Activated CD8-positive, alpha-beta memory T cell treated with anti-CD3 and anti-CD28 coated beads for 36 hours (primary cell): ENCODE data around the gene TMEM170B. TPM values are rescaled to one million over a fixed set of nuclear protein-coding genes. Genes with fewer than 3 reads are reported as not detected.
"Not testable (repeated sequence)": the region's sequence is repeated elsewhere in the genome, so short reads cannot be mapped to it uniquely, and the experiment has no call there.

Experiments
- CTCF ChIA-PET: fragments of 350-600 bp; sonication (Branson Sonifier 250); formaldehyde crosslinking; loops from one replicate; lab custom pipeline; 2021; ENCODE audit warnings: antibody characterized with exemption; lab: Charles Lee
- POLR2A ChIA-PET: fragments of 350-600 bp; sonication (Branson Sonifier 250); formaldehyde crosslinking; loops from one replicate; lab custom pipeline; 2021; ENCODE audit warnings: antibody characterized with exemption; lab: Charles Lee
- total RNA-seq, 2 experiments: library from RNA; stranded (reverse); gene quantifications; one replicate each; pipeline ENCODE4 v1.2.3, GENCODE V29; 2021

TMEM170B gene
- total RNA-seq, 2 experiments from 2014 or later = 2.7 to 2.9 TPM

- POLR2A ChIA-PET = no interaction called here
- CTCF ChIA-PET = no interaction called here
Observed at GRCh38 chr6:11525468-11526155, 11.9 kb upstream of the TMEM170B start.

- ChIA-PET POLR2A (no interaction called here), CTCF (no interaction called here)
Observed at GRCh38 chr6:11526156-11526505, 11.4 kb upstream of the TMEM170B start.

GRCh38 chr6:11527274-11527870 lies 10.2 kb upstream of the TMEM170B start:
- ChIA-PET POLR2A (interaction anchor here (0.6 kb wide), 1 partner anchor 227 kb away, joined by 3 read pairs; no protein-coding TSS in a partner anchor), CTCF (interaction anchor here (0.6 to 0.7 kb wide), 2 partner anchors 379 to 868 kb away, joined by 3 read pairs; no protein-coding TSS in a partner anchor)

- ChIA-PET POLR2A (no interaction called here), CTCF (interaction anchor here (1.0 to 1.5 kb wide), 2 partner anchors 17 to 105 kb away, joined by 3 read pairs; no protein-coding TSS in a partner anchor)
Observed at GRCh38 chr6:11528996-11529395, 8.6 kb upstream of the TMEM170B start.

- ChIA-PET CTCF (no interaction called here), POLR2A (no interaction called here)
Observed at GRCh38 chr6:11532097-11532496, 5.5 kb upstream of the TMEM170B start.

- ChIA-PET POLR2A (no interaction called here), CTCF (no interaction called here)
Observed at GRCh38 chr6:11534561-11534960, 3.0 kb upstream of the TMEM170B start.

- CTCF ChIA-PET = no interaction called here
- POLR2A ChIA-PET = no interaction called here
Observed at GRCh38 chr6:11535801-11536230, 1.7 kb upstream of the TMEM170B start.

- POLR2A ChIA-PET = no interaction called here
- CTCF ChIA-PET = interaction anchor here (0.7 kb wide), 1 partner anchor 179 kb away, joined by 4 read pairs; no protein-coding TSS in a partner anchor
Observed at GRCh38 chr6:11536795-11537194, 754 bp upstream of the TMEM170B start.

- ChIA-PET CTCF (no interaction called here), POLR2A (no interaction called here)
Observed at GRCh38 chr6:11538052-11538818, 686 bp downstream of the TMEM170B start.

- ChIA-PET CTCF (no interaction called here), POLR2A (no interaction called here)
Observed at GRCh38 chr6:11538819-11539468, 1.4 kb downstream of the TMEM170B start.

GRCh38 chr6:11542863-11543262 lies 5.3 kb downstream of the TMEM170B start:
- ChIA-PET POLR2A (no interaction called here), CTCF (no interaction called here)

- ChIA-PET POLR2A (no interaction called here), CTCF (no interaction called here)
Observed at GRCh38 chr6:11543919-11544518, 6.5 kb downstream of the TMEM170B start.

GRCh38 chr6:11547846-11548245 lies 10.3 kb downstream of the TMEM170B start:
- POLR2A ChIA-PET, CTCF ChIA-PET: not testable (repeated sequence)

- POLR2A ChIA-PET = not testable (repeated sequence)
Observed at GRCh38 chr6:11548578-11548977, 11.0 kb downstream of the TMEM170B start.

GRCh38 chr6:11551053-11551452 lies 13.5 kb downstream of the TMEM170B start:
- POLR2A ChIA-PET = no interaction called here
- CTCF ChIA-PET = no interaction called here

More at GRCh38 chr6:11548578-11548977, 11.0 kb downstream of the TMEM170B start:
- CTCF ChIA-PET = not testable (repeated sequence)

- ChIA-PET POLR2A (no interaction called here), CTCF (no interaction called here)
Observed at GRCh38 chr6:11552442-11552841, 14.9 kb downstream of the TMEM170B start.

- CTCF ChIA-PET = no interaction called here
- POLR2A ChIA-PET = no interaction called here
Observed at GRCh38 chr6:11553824-11554223, 16.3 kb downstream of the TMEM170B start.

- ChIA-PET POLR2A (no interaction called here), CTCF (interaction anchor here (1.1 kb wide), 1 partner anchor 10 kb away, joined by 3 read pairs; no protein-coding TSS in a partner anchor)
Observed at GRCh38 chr6:11556309-11556708, 18.8 kb downstream of the TMEM170B start.

- CTCF ChIA-PET = no interaction called here
Observed at GRCh38 chr6:11563793-11564192, 26.2 kb downstream of the TMEM170B start.

More at GRCh38 chr6:11563793-11564192, 26.2 kb downstream of the TMEM170B start:
- POLR2A ChIA-PET = no interaction called here
